Thyroid gland (tissue), 4 donors: ENCODE results near the gene MYADM. TPM values are rescaled to one million over a fixed set of nuclear protein-coding genes. Genes with fewer than 3 reads are reported as not detected.

Experiments used
- DNase-seq, 2 donors: peaks; one replicate each; pipeline ENCODE4 v3.0.0-alpha.2; 2019
- H3K27ac ChIP-seq, 3 donors: fragments of 200-600 bp; sonication (generic); 1 replicate in 2 of 3; 2 replicates in 1 of 3; pipeline ENCODE4 v1.5.1; 2016 to 2019; ENCODE audit warnings: mild to moderate bottlenecking in 1 of 3, moderate library complexity in 1 of 3
- H3K27me3 ChIP-seq: fragments of 200-600 bp; sonication (generic); one replicate; pipeline ENCODE4 v1.5.1; 2019
- H3K36me3 ChIP-seq, 2 donors: fragments of 200-600 bp; sonication (generic); one replicate each; pipeline ENCODE4 v1.5.1; 2016 to 2019
- H3K4me1 ChIP-seq, 2 donors: fragments of 200-600 bp; sonication (generic); one replicate each; pipeline ENCODE4 v1.5.1; 2017 to 2019
- H3K4me3 ChIP-seq, 3 donors: fragments of 200-600 bp; sonication (generic); replicated peaks in 1 of 3; 1 replicate in 2 of 3; 2 replicates in 1 of 3; pipeline ENCODE4 v1.5.1; 2016; ENCODE audit warnings: mild to moderate bottlenecking in 1 of 3
- H3K9me3 ChIP-seq: fragments of 200-600 bp; sonication (generic); one replicate; pipeline ENCODE4 v1.5.1; 2017
- CTCF ChIP-seq, 6 experiments: fragments of 200-600 bp in 3 of 6; fragments of 450-650 bp in 3 of 6; sonication (generic) in 3 of 6; IDR thresholded peaks; one replicate each; pipeline ENCODE4 v1.5.1; 2016 to 2019; ENCODE audit warnings: antibody characterized with exemption in 6 of 6, mild to moderate bottlenecking in 2 of 6, inconsistent platforms in 1 of 6, moderate library complexity in 1 of 6
- POLR2A ChIP-seq, 2 donors: fragments of 450-650 bp; IDR thresholded peaks; one replicate each; pipeline ENCODE4 v1.6.1; 2017; ENCODE audit warnings: antibody characterized with exemption in 2 of 2, mild to moderate bottlenecking in 2 of 2, moderate library complexity in 1 of 2
- WGBS, 2 donors: methylation state at CpG; one replicate each; pipeline ENCODE4 v1.1.5; 2017; 5-methylcytosine and 5-hydroxymethylcytosine counted together
- intact Hi-C: fragments of 100-400 bp; cut with DNase I; formaldehyde crosslinking; loops from one replicate; pipeline ENCODE4 v1.15.1; 2023
- total RNA-seq, 4 donors: library from RNA; depleted of rRNA; stranded (reverse); fragments of >200 nt; gene quantifications; one replicate each; pipeline ENCODE4 v1.2.3, GENCODE V29; 2016

The MYADM gene
- total RNA-seq, 4 donors from 2014 or later, result 16.4 to 37.8 (median 21.8) TPM

- H3K9me3 ChIP-seq, result no peaks in the 10 kb centered on the region
- TF ChIP-seq POLR2A (IDR thresholded peaks at IDR 0.05) (no peak), CTCF (IDR thresholded peaks at IDR 0.05) (no peak)
- intact Hi-C loops, result no loop called here
- WGBS, 2 donors, result 71 to 78% methylated on average over 9 of the region's 9 CpGs
- H3K4me3 ChIP-seq, result no peak overlapping the region
- no peaks in the 10 kb centered on the region for H3K36me3 ChIP-seq
- H3K4me1 ChIP-seq, result peaks cover 0 to 4% of the 10 kb centered on the region in 2 donors
- no peak overlapping the region for H3K27ac ChIP-seq
- no peaks in the 10 kb centered on the region for H3K27me3 ChIP-seq
- DNase-seq, result no peak
These were observed 27.0 kb downstream of the MYADM start for GRCh38 chr19:53894707-53895106.

- no peak for TF ChIP-seq CTCF (IDR thresholded peaks at IDR 0.05)
- TF ChIP-seq POLR2A (IDR thresholded peaks at IDR 0.05), result no peak
- 32 to 41% methylated on average over 4 of the region's 4 CpGs for WGBS, 2 donors
- Histone ChIP-seq H3K4me3 (no peak overlapping the region), H3K9me3 (no peaks in the 10 kb centered on the region), H3K27ac (no peak overlapping the region), H3K36me3 (no peaks in the 10 kb centered on the region), H3K4me1 (no peaks in the 10 kb centered on the region), H3K27me3 (no peaks in the 10 kb centered on the region)
- intact Hi-C loops, result no loop called here
- DNase-seq, result no peak
These were observed 29.0 kb downstream of the MYADM start for GRCh38 chr19:53896682-53897081.

- H3K9me3 ChIP-seq, result no peaks in the 10 kb centered on the region
- no peak overlapping the region for H3K4me3 ChIP-seq
- DNase-seq, result no peak
- intact Hi-C loops, result no loop called here
- H3K27me3 ChIP-seq, result no peaks in the 10 kb centered on the region
- WGBS, 2 donors, result 54 to 61% methylated on average over 4 of the region's 4 CpGs
- H3K27ac ChIP-seq, result no peak overlapping the region
- no peaks in the 10 kb centered on the region for H3K36me3 ChIP-seq
- TF ChIP-seq CTCF (IDR thresholded peaks at IDR 0.05), result no peak
- TF ChIP-seq POLR2A (IDR thresholded peaks at IDR 0.05), result no peak
- no peaks in the 10 kb centered on the region for H3K4me1 ChIP-seq
These were observed 29.8 kb downstream of the MYADM start for GRCh38 chr19:53897459-53897858.

GRCh38 chr19:53898166-53898565 is 30.5 kb downstream of the MYADM start:
- Histone ChIP-seq H3K4me3 (no peak overlapping the region), H3K36me3 (no peaks in the 10 kb centered on the region), H3K9me3 (no peaks in the 10 kb centered on the region), H3K27me3 (no peaks in the 10 kb centered on the region), H3K27ac (no peak overlapping the region), H3K4me1 (no peaks in the 10 kb centered on the region)
- no peak for DNase-seq
- no peak for TF ChIP-seq POLR2A (IDR thresholded peaks at IDR 0.05)
- TF ChIP-seq CTCF (IDR thresholded peaks at IDR 0.05), result no peak
- 4% methylated on average over 5 to 11 of the region's 16 CpGs for WGBS, 2 donors
- intact Hi-C loops, result no loop called here

GRCh38 chr19:53898636-53899341 is 31.1 kb downstream of the MYADM start:
- H3K27ac ChIP-seq, result no peak overlapping the region
- intact Hi-C loops, result no loop called here
- H3K9me3 ChIP-seq, result no peaks in the 10 kb centered on the region
- no peaks in the 10 kb centered on the region for H3K4me1 ChIP-seq
- no peaks in the 10 kb centered on the region for H3K36me3 ChIP-seq
- H3K4me3 ChIP-seq, result no peak overlapping the region
- H3K27me3 ChIP-seq, result no peaks in the 10 kb centered on the region
- 4 to 10% methylated on average over 16 to 21 of the region's 42 CpGs for WGBS, 2 donors
- no peak for DNase-seq
- TF ChIP-seq CTCF (IDR thresholded peaks at IDR 0.05), result no peak
- TF ChIP-seq POLR2A (IDR thresholded peaks at IDR 0.05), result no peak
